DND-41 (cell line): ENCODE results near the gene APOC1.

Source experiments
- EZH2 ChIP-seq: IDR thresholded peaks from 3 replicates; pipeline ENCODE4 v1.6.1; 2012; ENCODE audit warnings: borderline replicate concordance, low read depth, mild to moderate bottlenecking, moderate library complexity, low read length, inconsistent platforms; ENCODE audit not compliant: severe bottlenecking
- TF ChIP-seq, protein P1 (sequence below): IDR thresholded peaks from 2 replicates; pipeline ENCODE4 v1.5.1; 2012; ENCODE audit warnings: borderline replicate concordance, low read length, moderate library complexity, mild to moderate bottlenecking; ENCODE audit not compliant: poor library complexity, severe bottlenecking; ENCODE audit errors: extremely low read depth

DNA sequence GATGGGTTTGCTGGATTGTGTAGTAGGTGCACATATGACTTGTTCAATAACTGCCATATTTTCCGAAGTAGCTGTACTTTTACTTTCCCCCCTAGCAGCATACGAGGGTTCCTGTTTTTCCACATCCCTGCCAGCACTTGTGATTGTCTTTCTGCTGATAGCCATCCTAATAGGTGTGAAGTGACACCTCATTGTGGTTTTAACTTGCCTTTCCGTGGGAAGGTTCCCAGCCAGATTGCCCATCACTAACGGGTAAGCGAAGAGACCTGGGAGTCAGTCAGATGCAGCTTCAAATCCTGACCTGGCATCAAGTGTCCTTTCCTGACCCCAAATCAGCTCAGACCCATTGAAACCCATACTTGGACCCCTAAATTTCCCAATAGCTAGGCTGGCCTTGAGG lies 45.3 kb downstream of the APOC1 start:
- TF ChIP-seq, protein P1, sequence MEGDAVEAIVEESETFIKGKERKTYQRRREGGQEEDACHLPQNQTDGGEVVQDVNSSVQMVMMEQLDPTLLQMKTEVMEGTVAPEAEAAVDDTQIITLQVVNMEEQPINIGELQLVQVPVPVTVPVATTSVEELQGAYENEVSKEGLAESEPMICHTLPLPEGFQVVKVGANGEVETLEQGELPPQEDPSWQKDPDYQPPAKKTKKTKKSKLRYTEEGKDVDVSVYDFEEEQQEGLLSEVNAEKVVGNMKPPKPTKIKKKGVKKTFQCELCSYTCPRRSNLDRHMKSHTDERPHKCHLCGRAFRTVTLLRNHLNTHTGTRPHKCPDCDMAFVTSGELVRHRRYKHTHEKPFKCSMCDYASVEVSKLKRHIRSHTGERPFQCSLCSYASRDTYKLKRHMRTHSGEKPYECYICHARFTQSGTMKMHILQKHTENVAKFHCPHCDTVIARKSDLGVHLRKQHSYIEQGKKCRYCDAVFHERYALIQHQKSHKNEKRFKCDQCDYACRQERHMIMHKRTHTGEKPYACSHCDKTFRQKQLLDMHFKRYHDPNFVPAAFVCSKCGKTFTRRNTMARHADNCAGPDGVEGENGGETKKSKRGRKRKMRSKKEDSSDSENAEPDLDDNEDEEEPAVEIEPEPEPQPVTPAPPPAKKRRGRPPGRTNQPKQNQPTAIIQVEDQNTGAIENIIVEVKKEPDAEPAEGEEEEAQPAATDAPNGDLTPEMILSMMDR, result no peak
- TF ChIP-seq EZH2, result no peak
